IPS-18a (cell line): Measurements from ENCODE around the gene SNX24.
A peak's percentile ranks its signal among the peaks of the same experiment; 100 is the strongest.
"Not testable (repeated sequence)": the region's sequence is repeated elsewhere in the genome, so short reads cannot be mapped to it uniquely, and the experiment has no call there.

Source experiments
- H3K27ac ChIP-seq: one replicate; pipeline ENCODE4 v1.5.1; 2013; ENCODE audit warnings: low read length
- H3K27me3 ChIP-seq: one replicate; pipeline ENCODE4 v1.6.1; 2013; ENCODE audit warnings: mild to moderate bottlenecking, low read length; ENCODE audit not compliant: control insufficient read depth, insufficient read depth
- H3K36me3 ChIP-seq: one replicate; pipeline ENCODE4 v1.6.1; 2013; ENCODE audit warnings: low read depth, low read length; ENCODE audit not compliant: control insufficient read depth
- H3K4me1 ChIP-seq: one replicate; pipeline ENCODE4 v1.6.1; 2013; ENCODE audit warnings: low read depth, low read length; ENCODE audit not compliant: control insufficient read depth
- H3K4me3 ChIP-seq: one replicate; pipeline ENCODE4 v1.5.1; 2013; ENCODE audit warnings: low read length
- H3K9ac ChIP-seq: one replicate; pipeline ENCODE4 v1.6.1; 2013; ENCODE audit warnings: mild to moderate bottlenecking, low read length, moderate library complexity
- H3K9me3 ChIP-seq: one replicate; pipeline ENCODE4 v1.6.1; 2013; ENCODE audit warnings: low read depth, low read length; ENCODE audit not compliant: control insufficient read depth

The SNX24 gene

GRCh38 chr5:122902263-122902662, 56.9 kb downstream of the SNX24 start:
- no peak overlapping the region for H3K4me3 ChIP-seq
- H3K4me1 ChIP-seq, result no peaks in the 10 kb centered on the region
- no peaks in the 10 kb centered on the region for H3K36me3 ChIP-seq
- H3K27me3 ChIP-seq, result no peaks in the 10 kb centered on the region
- H3K9me3 ChIP-seq, result no peaks in the 10 kb centered on the region
- H3K27ac ChIP-seq, result no peak overlapping the region
- H3K9ac ChIP-seq, result no peak overlapping the region

- H3K36me3 ChIP-seq, result no peaks in the 10 kb centered on the region
- no peak overlapping the region for H3K27ac ChIP-seq
- no peak overlapping the region for H3K9ac ChIP-seq
- no peaks in the 10 kb centered on the region for H3K27me3 ChIP-seq
- no peaks in the 10 kb centered on the region for H3K9me3 ChIP-seq
- no peaks in the 10 kb centered on the region for H3K4me1 ChIP-seq
- H3K4me3 ChIP-seq, result no peak overlapping the region
These were observed 61.4 kb downstream of the SNX24 start for GRCh38 chr5:122906768-122907167.

DNA sequence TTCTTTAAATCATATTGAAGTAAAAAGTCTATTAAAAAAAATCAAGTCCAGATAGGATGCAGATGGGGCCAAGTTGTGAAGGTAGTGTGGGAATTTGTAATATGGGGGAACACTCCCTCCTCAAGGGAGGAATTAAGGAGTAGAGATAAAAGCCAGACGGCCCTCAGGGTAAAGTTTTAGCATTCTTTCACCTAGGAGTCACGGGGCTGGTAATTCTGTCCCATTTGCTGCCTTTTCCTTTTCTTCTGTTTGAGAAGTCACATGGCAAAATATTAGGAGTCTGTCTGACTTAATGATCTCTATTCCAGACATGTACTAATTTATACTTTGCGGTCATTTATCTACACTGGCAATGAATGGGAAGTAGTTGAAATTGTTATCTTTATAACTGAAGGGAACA, 61.9 kb downstream of the SNX24 start:
- Histone ChIP-seq H3K9me3 (no peaks in the 10 kb centered on the region), H3K36me3 (no peaks in the 10 kb centered on the region), H3K4me1 (no peaks in the 10 kb centered on the region), H3K9ac (no peak overlapping the region), H3K27me3 (no peaks in the 10 kb centered on the region), H3K4me3 (no peak overlapping the region), H3K27ac (no peak overlapping the region)

- H3K4me1 ChIP-seq, result no peaks in the 10 kb centered on the region
- no peak overlapping the region for H3K9ac ChIP-seq
These were observed 62.7 kb downstream of the SNX24 start for GRCh38 chr5:122908108-122908507.

GRCh38 chr5:122908662-122909061, 63.2 kb downstream of the SNX24 start:
- H3K27ac ChIP-seq, result no peak overlapping the region
- H3K4me1 ChIP-seq, result no peaks in the 10 kb centered on the region
- H3K9ac ChIP-seq, result no peak overlapping the region
- H3K27me3 ChIP-seq, result no peaks in the 10 kb centered on the region
- H3K36me3 ChIP-seq, result no peaks in the 10 kb centered on the region
- H3K4me3 ChIP-seq, result no peak overlapping the region
- H3K9me3 ChIP-seq, result no peaks in the 10 kb centered on the region

More at GRCh38 chr5:122908108-122908507, 62.7 kb downstream of the SNX24 start:
- no peak overlapping the region for H3K4me3 ChIP-seq
- no peaks in the 10 kb centered on the region for H3K36me3 ChIP-seq
- H3K27ac ChIP-seq, result no peak overlapping the region
- no peaks in the 10 kb centered on the region for H3K27me3 ChIP-seq
- H3K9me3 ChIP-seq, result no peaks in the 10 kb centered on the region

DNA sequence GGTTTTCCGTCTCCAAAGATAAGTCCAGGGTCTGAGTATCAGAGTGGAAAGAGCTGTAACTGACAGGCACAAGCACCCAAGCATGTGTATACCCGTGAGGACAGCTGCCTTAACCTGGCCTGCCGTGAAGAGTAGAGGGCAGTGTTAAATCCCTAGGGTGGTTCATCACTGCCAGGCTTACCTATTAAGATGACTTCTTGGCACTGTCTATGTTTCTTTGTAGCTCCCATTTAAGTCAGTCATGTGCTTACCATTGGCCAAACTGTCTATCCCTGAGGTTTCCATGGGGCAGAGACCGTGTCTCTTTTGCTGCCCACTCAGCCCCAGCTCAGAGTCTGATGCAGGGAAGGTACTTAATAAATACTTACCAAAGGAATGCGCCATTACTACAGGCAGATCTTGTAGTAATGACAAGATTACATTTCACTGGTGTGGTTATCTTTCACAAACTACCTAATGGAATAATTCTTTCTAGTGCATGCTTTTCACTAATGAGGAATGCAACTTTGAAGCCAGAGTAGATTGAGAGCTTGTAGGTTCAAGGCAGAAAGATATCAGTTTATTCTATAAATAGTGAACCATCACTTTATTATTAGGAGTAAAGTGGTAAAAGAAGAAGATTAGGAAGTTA, 64.2 kb downstream of the SNX24 start:
- Histone ChIP-seq H3K27ac (no peak overlapping the region), H3K27me3 (no peaks in the 10 kb centered on the region), H3K9ac (no peak overlapping the region), H3K9me3 (no peaks in the 10 kb centered on the region), H3K4me3 (no peak overlapping the region), H3K36me3 (no peaks in the 10 kb centered on the region), H3K4me1 (no peaks in the 10 kb centered on the region)

DNA sequence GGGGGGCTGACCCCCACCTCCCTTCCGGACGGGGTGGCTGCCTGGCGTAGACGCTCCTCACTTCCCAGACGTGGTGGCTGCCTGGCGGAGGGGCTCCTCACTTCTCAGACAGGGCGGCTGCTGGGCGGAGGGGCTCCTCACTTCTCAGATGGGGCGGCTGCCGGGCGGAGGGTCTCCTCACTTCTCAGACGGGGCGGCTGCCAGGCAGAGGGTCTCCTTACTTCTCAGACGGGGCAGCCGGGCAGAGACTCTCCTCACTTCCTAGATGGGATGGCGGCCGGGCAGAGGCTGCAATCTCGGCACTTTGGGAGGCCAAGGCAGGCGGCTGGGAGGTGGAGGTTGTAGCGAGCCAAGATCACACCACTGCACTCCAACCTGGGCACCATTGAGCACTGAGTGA, 68.0 kb downstream of the SNX24 start:
- not testable (repeated sequence) for H3K4me3 ChIP-seq, H3K27me3 ChIP-seq, H3K27ac ChIP-seq, H3K9ac ChIP-seq, H3K9me3 ChIP-seq, H3K36me3 ChIP-seq, H3K4me1 ChIP-seq

DNA sequence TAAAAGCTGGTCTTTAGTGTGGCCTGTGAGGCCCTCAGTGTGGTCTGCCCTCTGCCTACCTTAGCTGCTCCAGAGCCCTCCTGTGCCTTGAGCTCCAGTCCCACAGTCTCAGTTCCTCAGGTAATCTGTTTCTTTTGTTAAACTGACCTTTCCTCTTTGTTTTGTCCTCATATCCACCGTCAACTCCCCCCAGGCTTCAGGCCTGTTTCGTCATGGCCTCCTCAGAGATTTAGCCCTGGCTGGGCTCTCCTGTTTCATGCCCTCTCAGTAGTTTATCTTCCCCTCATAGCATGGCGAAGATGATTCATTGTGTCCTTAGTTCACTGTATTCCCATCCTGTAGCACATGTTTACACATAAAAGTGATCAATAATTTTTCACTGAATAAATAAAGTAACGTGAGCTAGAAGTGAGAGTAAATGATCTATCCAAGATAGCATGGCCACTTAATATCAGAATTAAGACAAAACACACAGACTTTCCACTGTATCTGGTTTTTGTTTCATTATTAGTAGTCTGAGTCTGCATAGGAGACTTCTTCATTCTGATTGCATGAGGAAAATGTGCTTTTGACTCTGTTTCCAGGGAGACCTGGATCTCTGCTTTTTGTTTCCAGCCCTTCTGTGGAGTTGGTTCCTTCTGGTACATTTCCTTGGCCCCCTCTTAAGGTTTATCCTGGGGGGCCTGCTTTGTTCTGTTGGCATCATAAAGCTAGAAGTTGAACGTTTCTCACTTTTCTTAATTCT, 70.5 kb downstream of the SNX24 start:
- Histone ChIP-seq H3K27me3 (no peaks in the 10 kb centered on the region), H3K4me3 (no peak overlapping the region), H3K9me3 (no peaks in the 10 kb centered on the region), H3K36me3 (no peaks in the 10 kb centered on the region), H3K4me1 (peaks cover 17% of the 10 kb centered on the region), H3K27ac (peak overlapping the region; percentile 14), H3K9ac (no peak overlapping the region)

DNA sequence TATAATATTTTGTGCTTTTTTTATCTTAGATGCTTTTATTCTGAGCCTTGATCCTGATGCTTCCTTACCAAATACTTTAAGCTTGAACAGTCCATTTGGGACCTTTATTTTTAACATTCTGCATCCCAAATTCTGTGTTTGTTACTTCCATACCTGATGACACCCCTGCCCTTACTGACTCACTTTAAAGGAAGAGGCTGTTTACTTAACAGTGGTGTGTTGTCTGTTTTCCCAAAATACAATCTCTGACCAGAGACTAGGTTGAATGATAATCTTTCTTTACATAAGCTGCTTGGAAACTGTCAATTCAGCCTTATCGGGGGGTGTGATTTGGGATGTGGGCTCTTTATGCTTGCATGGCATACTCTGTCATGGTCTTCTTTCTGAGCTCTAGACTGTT, 71.1 kb downstream of the SNX24 start:
- Histone ChIP-seq H3K36me3 (no peaks in the 10 kb centered on the region), H3K9ac (no peak overlapping the region), H3K27ac (no peak overlapping the region)

GRCh38 chr5:122919969-122920368, 74.6 kb downstream of the SNX24 start:
- H3K27me3 ChIP-seq, result no peaks in the 10 kb centered on the region
- H3K27ac ChIP-seq, result no peak overlapping the region
- H3K9ac ChIP-seq, result no peak overlapping the region
- H3K4me1 ChIP-seq, result peaks cover 30% of the 10 kb centered on the region
- H3K36me3 ChIP-seq, result no peaks in the 10 kb centered on the region
- no peak overlapping the region for H3K4me3 ChIP-seq
- no peaks in the 10 kb centered on the region for H3K9me3 ChIP-seq

More for the DNA sequence above, 71.1 kb downstream of the SNX24 start:
- Histone ChIP-seq H3K27me3 (no peaks in the 10 kb centered on the region), H3K9me3 (no peaks in the 10 kb centered on the region), H3K4me3 (no peak overlapping the region), H3K4me1 (peaks cover 23% of the 10 kb centered on the region)

DNA sequence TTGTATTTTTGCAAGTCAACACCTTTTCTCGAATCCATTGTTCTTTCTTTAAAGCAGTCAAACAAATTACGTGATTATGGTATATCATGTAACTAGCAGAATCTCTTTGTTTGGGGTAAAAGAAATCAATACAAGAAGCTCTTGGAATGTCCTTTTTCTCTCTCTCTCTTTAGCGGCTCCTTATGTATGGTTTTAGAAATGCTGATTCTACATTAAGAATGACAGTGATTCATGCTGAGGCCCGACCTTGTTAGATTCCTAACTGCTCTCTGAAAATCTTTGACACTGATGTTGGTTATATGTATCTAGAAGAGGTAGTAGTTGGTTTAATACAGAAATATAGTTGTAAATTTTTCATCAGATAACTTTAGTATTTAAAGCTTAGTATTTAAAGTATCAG, 76.4 kb downstream of the SNX24 start:
- Histone ChIP-seq H3K27ac (no peak overlapping the region), H3K36me3 (no peaks in the 10 kb centered on the region), H3K27me3 (no peaks in the 10 kb centered on the region), H3K4me1 (peaks cover 25% of the 10 kb centered on the region), H3K9me3 (no peaks in the 10 kb centered on the region), H3K4me3 (peak overlapping the region; percentile 34), H3K9ac (no peak overlapping the region)

GRCh38 chr5:122924203-122924602, 78.8 kb downstream of the SNX24 start:
- Histone ChIP-seq H3K36me3 (no peaks in the 10 kb centered on the region), H3K9ac (no peak overlapping the region), H3K4me3 (no peak overlapping the region), H3K27me3 (no peaks in the 10 kb centered on the region), H3K27ac (no peak overlapping the region), H3K4me1 (peaks cover 25% of the 10 kb centered on the region), H3K9me3 (no peaks in the 10 kb centered on the region)
